DOHH2 (cell line): Measurements from ENCODE around the gene STUM.

Experiments
- H3F3A ChIP-seq: fragments of 200-600 bp; sonication (generic), shearing (Covaris generic); 2 replicates; pipeline ENCODE4 v1.6.0; 2016; ENCODE audit warnings: antibody characterized with exemption, mild to moderate bottlenecking; ENCODE audit not compliant: control insufficient read depth, insufficient read depth
- H3K27ac ChIP-seq: fragments of 200-600 bp; sonication (generic); 2 replicates; pipeline ENCODE4 v1.5.1; 2014; ENCODE audit warnings: low read depth, mild to moderate bottlenecking, low read length, moderate library complexity
- H3K27me3 ChIP-seq: fragments of 200-600 bp; sonication (generic); 2 replicates; pipeline ENCODE4 v1.6.1; 2014; ENCODE audit warnings: mild to moderate bottlenecking, low read length, mixed read lengths; ENCODE audit not compliant: control insufficient read depth
- H3K36me3 ChIP-seq: fragments of 200-600 bp; sonication (generic); 2 replicates; pipeline ENCODE4 v1.6.1; 2014; ENCODE audit warnings: mild to moderate bottlenecking, low read length, moderate library complexity, mixed read lengths; ENCODE audit not compliant: control insufficient read depth
- H3K4me1 ChIP-seq: fragments of 200-600 bp; sonication (generic); 2 replicates; pipeline ENCODE4 v1.6.1; 2014; ENCODE audit warnings: mild to moderate bottlenecking, low read length, mixed read lengths; ENCODE audit not compliant: control insufficient read depth
- H3K4me2 ChIP-seq: fragments of 200-600 bp; sonication (generic); 2 replicates; pipeline ENCODE4 v1.6.0; 2014; ENCODE audit warnings: mild to moderate bottlenecking, low read length, moderate library complexity
- H3K4me3 ChIP-seq: fragments of 200-600 bp; sonication (generic); 2 replicates; pipeline ENCODE4 v1.5.1; 2014; ENCODE audit warnings: mild to moderate bottlenecking, low read length, mixed read lengths
- H3K79me2 ChIP-seq: fragments of 200-600 bp; sonication (generic); 2 replicates; pipeline ENCODE4 v1.6.1; 2014; ENCODE audit warnings: mild to moderate bottlenecking, low read length, mixed read lengths; ENCODE audit not compliant: control insufficient read depth
- H3K9me2 ChIP-seq: fragments of 200-600 bp; sonication (generic); replicated peaks from 2 replicates; pipeline ENCODE4 v1.6.1; 2014; ENCODE audit warnings: mild to moderate bottlenecking, low read length, mixed read lengths; ENCODE audit not compliant: control insufficient read depth
- H3K9me3 ChIP-seq: fragments of 200-600 bp; sonication (generic); 2 replicates; pipeline ENCODE4 v1.6.1; 2014; ENCODE audit warnings: antibody characterized with exemption, low read length, mixed read lengths; ENCODE audit not compliant: control insufficient read depth, insufficient read depth
- H4K20me1 ChIP-seq: fragments of 200-600 bp; sonication (generic); 2 replicates; pipeline ENCODE4 v1.6.0; 2014; ENCODE audit warnings: low read depth, mild to moderate bottlenecking, antibody characterized with exemption, low read length, moderate library complexity; ENCODE audit not compliant: control insufficient read depth, insufficient read depth
- CTCF ChIP-seq: fragments of 200-600 bp; sonication (generic); IDR thresholded peaks from one replicate; pipeline ENCODE4 v1.5.1; 2014; ENCODE audit warnings: antibody characterized with exemption, mild to moderate bottlenecking, low read depth, low read length; ENCODE audit not compliant: poor library complexity, severe bottlenecking
- EZH2phosphoT487 ChIP-seq: fragments of 200-600 bp; sonication (generic); IDR thresholded peaks from 2 replicates; pipeline ENCODE4 v1.6.1; 2017; ENCODE audit warnings: borderline replicate concordance, mild to moderate bottlenecking, antibody characterized with exemption, low read length, moderate library complexity, mixed read lengths

Gene STUM

DNA sequence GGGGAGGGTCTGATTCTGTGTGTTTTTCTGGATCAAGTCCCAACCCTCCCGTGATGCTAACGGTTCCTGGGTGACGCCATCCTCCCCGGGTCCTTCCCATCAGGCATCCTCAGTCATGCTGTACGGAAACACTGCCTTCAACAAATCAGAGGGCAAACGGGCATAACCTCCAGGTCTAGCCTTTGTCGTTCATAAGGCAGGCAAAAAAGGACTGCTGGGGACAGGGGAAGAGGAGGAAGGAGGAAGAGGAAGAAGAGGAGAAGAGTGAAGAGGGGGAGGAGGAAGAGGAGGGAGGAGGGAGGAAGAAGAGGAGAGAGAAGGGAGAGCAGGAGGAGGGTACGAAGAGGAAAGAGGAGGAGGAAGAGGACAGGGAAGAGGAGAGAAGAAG is 106.1 kb downstream of the STUM start:
- no peaks in the 10 kb centered on the region for H3K4me1 ChIP-seq
- no peaks in the 10 kb centered on the region for H4K20me1 ChIP-seq
- H3K4me3 ChIP-seq, result peak overlapping the region; percentile 76
- peaks cover 45% of the 10 kb centered on the region for H3F3A ChIP-seq
- H3K79me2 ChIP-seq, result peaks cover 58% of the 10 kb centered on the region
- H3K9me2 ChIP-seq, result no peaks in the 10 kb centered on the region
- H3K27ac ChIP-seq, result no peak overlapping the region
- H3K36me3 ChIP-seq, result peaks cover 46% of the 10 kb centered on the region
- no peaks in the 10 kb centered on the region for H3K9me3 ChIP-seq
- TF ChIP-seq CTCF (no peak), EZH2phosphoT487 (no peak)
- H3K27me3 ChIP-seq, result no peaks in the 10 kb centered on the region
- H3K4me2 ChIP-seq, result no peak overlapping the region

- Histone ChIP-seq H3K9me2 (no peaks in the 10 kb centered on the region), H3F3A (peaks cover 45% of the 10 kb centered on the region), H3K9me3 (no peaks in the 10 kb centered on the region), H3K4me2 (no peak overlapping the region), H3K79me2 (peaks cover 67% of the 10 kb centered on the region), H3K27me3 (no peaks in the 10 kb centered on the region), H3K4me3 (peak overlapping the region; percentile 76), H3K27ac (no peak overlapping the region), H4K20me1 (no peaks in the 10 kb centered on the region), H3K36me3 (peaks cover 53% of the 10 kb centered on the region), H3K4me1 (no peaks in the 10 kb centered on the region)
- TF ChIP-seq EZH2phosphoT487 (no peak), CTCF (no peak)
Observed at GRCh38 chr1:226655251-226656163, 106.9 kb downstream of the STUM start.

DNA sequence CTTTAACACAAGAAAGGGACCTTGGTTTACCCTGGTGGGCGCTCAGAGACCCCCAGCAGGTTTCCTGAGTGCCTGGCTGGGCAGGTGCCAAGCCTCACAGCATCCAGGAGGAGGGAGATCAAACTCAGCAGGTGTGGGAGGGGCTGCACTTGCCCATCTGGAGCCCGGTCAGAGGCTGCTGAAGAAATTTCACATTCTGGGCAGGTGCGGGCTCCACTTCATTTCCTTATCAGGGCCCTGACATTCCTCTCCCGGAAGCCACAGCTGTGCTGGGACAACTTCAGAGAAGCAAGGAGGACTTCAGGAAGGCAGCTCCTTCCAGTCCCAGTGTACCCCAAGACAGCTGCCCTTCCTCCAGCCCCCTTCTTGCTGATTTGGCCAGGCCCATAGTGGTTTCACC is 107.6 kb downstream of the STUM start:
- TF ChIP-seq CTCF (no peak), EZH2phosphoT487 (no peak)
- H3K4me2 ChIP-seq, result no peak overlapping the region
- no peaks in the 10 kb centered on the region for H3K27me3 ChIP-seq
- H3K4me3 ChIP-seq, result peak overlapping the region; percentile 76
- no peak overlapping the region for H3K27ac ChIP-seq
- H3F3A ChIP-seq, result peaks cover 45% of the 10 kb centered on the region
- H3K9me2 ChIP-seq, result no peaks in the 10 kb centered on the region
- H3K36me3 ChIP-seq, result peaks cover 60% of the 10 kb centered on the region
- no peaks in the 10 kb centered on the region for H3K4me1 ChIP-seq
- H3K79me2 ChIP-seq, result peaks cover 74% of the 10 kb centered on the region
- no peaks in the 10 kb centered on the region for H3K9me3 ChIP-seq
- no peaks in the 10 kb centered on the region for H4K20me1 ChIP-seq
